K562 (cell line): ENCODE results near the gene ARHGAP30. TPM values are rescaled to one million over a fixed set of nuclear protein-coding genes. Genes with fewer than 3 reads are reported as not detected.

ENCODE experiments used
- ARID4B ChIP-seq: sonication (generic); formaldehyde crosslinking; IDR thresholded peaks from 2 replicates; pipeline ENCODE4 v1.8.0; 2022; ENCODE audit warnings: mild to moderate bottlenecking, missing genetic modification reagents
- ATF3 ChIP-seq, 2 experiments: fragments of 450-650 bp in 1 of 2; sonication (generic) in 1 of 2; formaldehyde crosslinking in 1 of 2; IDR thresholded peaks in 1 of 2; conservative IDR thresholded peaks in 1 of 2; 2 replicates each; pipeline versions ENCODE4 v1.6.1 to v1.8.1; 2016 to 2023; ENCODE audit warnings: mild to moderate bottlenecking in 2 of 2, moderate library complexity in 2 of 2, inconsistent platforms in 1 of 2, missing genetic modification reagents in 1 of 2
- DLX4 ChIP-seq: fragments of 250-450 bp; sonication (Bioruptor Pico); IDR thresholded peaks from 2 replicates; pipeline ENCODE4 v1.6.1; 2021; ENCODE audit warnings: mild to moderate bottlenecking
- ILK ChIP-seq: fragments of 450-650 bp; IDR thresholded peaks from 2 replicates; pipeline ENCODE4 v1.6.1; 2016; ENCODE audit warnings: missing genetic modification characterization, low read depth, mild to moderate bottlenecking, missing compliant biosample characterization, moderate library complexity, borderline replicate concordance
- MLLT1 ChIP-seq, 2 experiments: fragments of 450-650 bp; IDR thresholded peaks; 2 replicates each; pipeline ENCODE4 v1.6.1; 2016
- SP1 ChIP-seq: sonication (generic); formaldehyde crosslinking; IDR thresholded peaks from 2 replicates; pipeline ENCODE4 v1.8.1; 2022; ENCODE audit warnings: mild to moderate bottlenecking, missing genetic modification reagents
- SRF ChIP-seq, 2 experiments: fragments of 250-450, 450-650 bp in 1 of 2; sonication (Bioruptor Pico) in 1 of 2; sonication (generic) in 1 of 2; formaldehyde crosslinking; IDR thresholded peaks; 2 replicates each; pipeline versions ENCODE4 v1.5.0 to v1.5.1; 2020 to 2022; ENCODE audit warnings: mild to moderate bottlenecking in 1 of 2, missing genetic modification reagents in 1 of 2
- TRIM25 ChIP-seq: fragments of 450-650 bp; IDR thresholded peaks from 2 replicates; pipeline ENCODE4 v1.7.0; 2016; ENCODE audit warnings: borderline replicate concordance
- ZBTB11 ChIP-seq, 3 experiments: fragments of 200-800 bp in 1 of 3; fragments of 250-450 bp in 1 of 3; fragments of 450-650 bp in 1 of 3; sonication (Bioruptor Pico) in 1 of 3; sonication (Bioruptor generic) in 1 of 3; formaldehyde crosslinking in 1 of 3; IDR thresholded peaks; 2 replicates each; pipeline versions ENCODE4 v1.6.1 to v1.8.0; 2016 to 2022; ENCODE audit warnings: mild to moderate bottlenecking in 2 of 3, missing genetic modification characterization in 2 of 3, missing compliant biosample characterization in 1 of 3, moderate library complexity in 1 of 3
- ZFP1 ChIP-seq: fragments of 450-650 bp; formaldehyde crosslinking; IDR thresholded peaks from 2 replicates; pipeline ENCODE4 v1.4.0; 2020; ENCODE audit warnings: mild to moderate bottlenecking, mixed read lengths
- ZNF239 ChIP-seq: fragments of 250-450 bp; sonication (Bioruptor Pico); IDR thresholded peaks from 2 replicates; pipeline ENCODE4 v1.4.0; 2020; ENCODE audit warnings: mild to moderate bottlenecking
- polyA plus RNA-seq, 8 experiments: library from polyadenylated mRNA; depleted of rRNA in 4 of 8; stranded (reverse) in 5 of 8; unstranded in 3 of 8; fragments of >200 nt; fragmentation: Nextera tagmentation in 2 of 8; fragmentation: Illumina TruSeq in 1 of 8; extraction: Ambion mirVana in 2 of 8; extraction: Trizol in 1 of 8; gene quantifications; 2 replicates each; pipeline versions ENCODE4 v1.2.1 to v1.2.3, GENCODE V29; 2011 to 2014; ENCODE audit warnings: inconsistent platforms in 1 of 8, missing spikeins in 1 of 8
- total RNA-seq, 7 experiments: library from RNA; depleted of rRNA in 6 of 7; stranded (reverse); fragments of >200 nt in 6 of 7; fragmentation: Illumina TruSeq in 2 of 7; extraction: Trizol in 2 of 7; gene quantifications; 2 replicates each; pipeline versions ENCODE4 v1.2.1 to v1.2.3, GENCODE V29; 2011 to 2021; ENCODE audit warnings: low replicate concordance in 1 of 7

The ARHGAP30 gene
- total and polyA plus RNA-seq, 9 of the 15 experiments (the other 6 are each of a cell fraction or from before 2014, with no cell fraction given): 0.01 to 0.73 (median 0.12) TPM

GRCh38 chr1:161019751-161020495, 49.8 kb downstream of the ARHGAP30 start (continued):
- TF ChIP-seq MLLT1 (IDR thresholded peaks at IDR 0.05) (peak in 1 of 2 experiments; percentile 40; a peak in 2 of 4 replicates), DLX4 (CRISPR knock-in tag) (no peak), TRIM25 (no peak), ILK (tag) (no peak), ZBTB11 (CRISPR knock-in tag; IDR thresholded peaks at IDR 0.05) (no peak), ZFP1 (CRISPR knock-in tag) (no peak), ATF3 (IDR thresholded peaks at IDR 0.05) (0 out of 2 replicates have a peak, but pooled peaks have one; percentile 11), ATF3 (CRISPR knock-in tag; conservative IDR thresholded peaks at IDR 0.05) (no peak), ARID4B (CRISPR knock-in tag) (no peak), SRF (CRISPR knock-in tag; IDR thresholded peaks at IDR 0.05) (no peak), ZNF239 (CRISPR knock-in tag) (no peak), SP1 (CRISPR knock-in tag) (no peak)
